ENCODE results near the gene CD209. TPM values are rescaled to one million over a fixed set of nuclear protein-coding genes. Genes with fewer than 3 reads are reported as not detected.

Gene CD209
- total and polyA plus RNA-seq, 2 experiments from 2014 or later: 0.35 TPM; not detected in 1

- TF ChIP-seq ZNF462 (CRISPR knock-in tag; IDR thresholded peaks at IDR 0.05) (no peak), REST (IDR thresholded peaks at IDR 0.05; ENCODE audit: unreplicated experiment) (no peak), NANOG (IDR thresholded peaks at IDR 0.05; ENCODE audit: borderline replicate concordance) (no peak)
These were observed 16.4 kb upstream of the CD209 start (continued) for GRCh38 chr19:7763696-7764095.

GRCh38 chr19:7762719-7763293 lies 15.5 kb upstream of the CD209 start, which contains the start of gene CLEC4M:
TSS of gene CLEC4M (plus strand) at chr19:7763243. CDS start at chr19:7763267, 24 bp downstream.
- DNase-seq (ENCODE audit: low spot score) (no peak), ATAC-seq (no peak)
- Mint-ChIP-seq H3K9me3 (peaks cover 50% of the 10 kb centered on the region), H3K27ac (0 out of 2 replicates have a peak within 1 kb of the TSS, but pooled peaks have one; percentile 37), H3K4me3 (no peak within 1 kb of the TSS), H3K27me3 (ENCODE audit: insufficient read depth, low read depth, poor library complexity) (peaks cover 23% of the 10 kb centered on the region), H3K36me3 (ENCODE audit: low read depth) (peaks cover 32% of the 10 kb centered on the region), H3K4me1 (peaks cover 11% of the 10 kb centered on the region)
- Histone ChIP-seq H3K79me2 (replicated peaks; ENCODE audit: insufficient read depth) (no peaks in the 10 kb centered on the region), H3K4me2 (no peak within 1 kb of the TSS), H3K27ac (ENCODE audit: low read depth) (no peak within 1 kb of the TSS), H3K9me2 (ENCODE audit: insufficient read depth) (no peaks in the 10 kb centered on the region), H4K20me1 (replicated peaks; ENCODE audit: insufficient read depth) (no peaks in the 10 kb centered on the region), H2AFZ (no peak within 1 kb of the TSS), H3K4me1 (ENCODE audit: insufficient read depth) (no peaks in the 10 kb centered on the region), H3F3A (replicated peaks; ENCODE audit: low read depth) (no peaks in the 10 kb centered on the region), H3K4me3 (no peak within 1 kb of the TSS), H3K36me3 (ENCODE audit: insufficient read depth) (no peaks in the 10 kb centered on the region; the same call in 1 of the 2 replicates), H3K27me3 (ENCODE audit: insufficient read depth) (no peaks in the 10 kb centered on the region)
- TF ChIP-seq CTCF (conservative IDR thresholded peaks at IDR 0.05; ENCODE audit: low read depth in 2 of 2) (no peak), JUNB (IDR thresholded peaks at IDR 0.05; ENCODE audit: unreplicated experiment) (no peak), ETS1 (IDR thresholded peaks at IDR 0.05) (no peak), STAT1 (IDR thresholded peaks at IDR 0.05; ENCODE audit: unreplicated experiment) (no peak)

Measured in GM23338 (cell line).